GM19239 (cell line): Measurements from ENCODE around the gene KAZALD1.
"Not testable (repeated sequence)": the region's sequence is repeated elsewhere in the genome, so short reads cannot be mapped to it uniquely, and the experiment has no call there.

Source experiments
- DNase-seq: peaks from one replicate; pipeline ENCODE4 v3.0.0; 2011; ENCODE audit warnings: low spot score; ENCODE audit not compliant: insufficient read length
- FAIRE-seq: peaks from 2 replicates; lab custom pipeline; 2011; peaks lifted over from hg19 to GRCh38; lab: Jason Lieb, UNC

Gene KAZALD1

GRCh38 chr10:101029520-101030295, 32.1 kb upstream of the KAZALD1 start:
- no peak for DNase-seq
- no peak for FAIRE-seq

GRCh38 chr10:101030496-101031127, 31.2 kb upstream of the KAZALD1 start:
- FAIRE-seq = no peak
- no peak for DNase-seq

- DNase-seq (peak; percentile 97), FAIRE-seq (peak; percentile 60)
These were observed 30.5 kb upstream of the KAZALD1 start, which contains the start of the genes PDZD7 and SFXN3 for GRCh38 chr10:101031128-101031795. Gene PDZD7, minus strand, starts transcription at chr10:101031129. Its CDS starts 910 bp downstream, at chr10:101030219. Gene SFXN3, plus strand, starts transcription at chr10:101031234. Its CDS starts 3,461 bp downstream, at chr10:101034695.

- no peak for DNase-seq
These were observed 29.8 kb upstream of the KAZALD1 start for GRCh38 chr10:101031796-101032636.

GRCh38 chr10:101032637-101033224, 29.1 kb upstream of the KAZALD1 start:
- DNase-seq (no peak), FAIRE-seq (no peak)

More at GRCh38 chr10:101031796-101032636, 29.8 kb upstream of the KAZALD1 start:
- no peak for FAIRE-seq

- no peak for DNase-seq
These were observed 28.5 kb upstream of the KAZALD1 start for GRCh38 chr10:101033276-101033675.

GRCh38 chr10:101034404-101034803, 27.4 kb upstream of the KAZALD1 start:
- not testable (repeated sequence) for FAIRE-seq, DNase-seq

More at GRCh38 chr10:101033276-101033675, 28.5 kb upstream of the KAZALD1 start:
- no peak for FAIRE-seq

- no peak for FAIRE-seq
- no peak for DNase-seq
These were observed 26.5 kb upstream of the KAZALD1 start for GRCh38 chr10:101035314-101035713.

- FAIRE-seq (no peak), DNase-seq (no peak)
These were observed 25.7 kb upstream of the KAZALD1 start for GRCh38 chr10:101035916-101036702.

GRCh38 chr10:101036726-101037125, 25.1 kb upstream of the KAZALD1 start:
- DNase-seq = no peak
- no peak for FAIRE-seq

- no peak for FAIRE-seq
- DNase-seq = no peak
These were observed 23.3 kb upstream of the KAZALD1 start for GRCh38 chr10:101038484-101038883.

- no peak for DNase-seq
- FAIRE-seq = no peak
These were observed 21.7 kb upstream of the KAZALD1 start for GRCh38 chr10:101040061-101040460.

GRCh38 chr10:101040851-101041250, 20.9 kb upstream of the KAZALD1 start:
- DNase-seq (no peak), FAIRE-seq (no peak)

GRCh38 chr10:101041252-101041761, 20.5 kb upstream of the KAZALD1 start:
- peak; percentile 88 for FAIRE-seq
- peak; percentile 78 for DNase-seq

- no peak for FAIRE-seq
- no peak for DNase-seq
These were observed 19.7 kb upstream of the KAZALD1 start for GRCh38 chr10:101042118-101042517.

- peak; percentile 97 for FAIRE-seq
- DNase-seq = peak; percentile 87
These were observed 19.0 kb upstream of the KAZALD1 start for GRCh38 chr10:101042667-101043362.

GRCh38 chr10:101043363-101043707, 18.5 kb upstream of the KAZALD1 start:
- DNase-seq = no peak
- FAIRE-seq = no peak

GRCh38 chr10:101044117-101044516, 17.7 kb upstream of the KAZALD1 start:
- no peak for FAIRE-seq
- DNase-seq = no peak
